Skeletal muscle cell (primary cell): ENCODE results near the gene NFATC2.
"Not testable (repeated sequence)": the region's sequence is repeated elsewhere in the genome, so short reads cannot be mapped to it uniquely, and the experiment has no call there.

Source experiments
- DNase-seq: peaks from one replicate; pipeline ENCODE4 v3.0.0-alpha.2; 2010; ENCODE audit warnings: low read depth
- H3K4me3 ChIP-seq: 2 replicates; pipeline ENCODE4 v1.5.1; 2011; ENCODE audit warnings: low read depth, mild to moderate bottlenecking, control low read depth, low read length, moderate library complexity

Gene NFATC2

GRCh38 chr20:51486197-51487005 lies 56.1 kb downstream of the NFATC2 start:
- DNase-seq: no peak
- H3K4me3 ChIP-seq: no peak overlapping the region

- no peak for DNase-seq
- no peak overlapping the region for H3K4me3 ChIP-seq
These were observed 57.7 kb downstream of the NFATC2 start for GRCh38 chr20:51484831-51485230.

- no peak overlapping the region for H3K4me3 ChIP-seq
- no peak for DNase-seq
These were observed 58.2 kb downstream of the NFATC2 start for GRCh38 chr20:51484141-51484815.

GRCh38 chr20:51482836-51483473 lies 59.6 kb downstream of the NFATC2 start:
- H3K4me3 ChIP-seq: no peak overlapping the region
- no peak for DNase-seq

- DNase-seq: no peak
These were observed 61.1 kb downstream of the NFATC2 start for GRCh38 chr20:51481341-51481914.

GRCh38 chr20:51480507-51481270 lies 61.8 kb downstream of the NFATC2 start:
- no peak overlapping the region for H3K4me3 ChIP-seq
- DNase-seq: no peak

More at GRCh38 chr20:51481341-51481914, 61.1 kb downstream of the NFATC2 start:
- H3K4me3 ChIP-seq: no peak overlapping the region

GRCh38 chr20:51476106-51476505 lies 66.4 kb downstream of the NFATC2 start:
- not testable (repeated sequence) for H3K4me3 ChIP-seq, DNase-seq

GRCh38 chr20:51473771-51474170 lies 68.7 kb downstream of the NFATC2 start:
- H3K4me3 ChIP-seq: no peak overlapping the region
- no peak for DNase-seq

- no peak overlapping the region for H3K4me3 ChIP-seq
- no peak for DNase-seq
These were observed 69.3 kb downstream of the NFATC2 start for GRCh38 chr20:51473256-51473655.

GRCh38 chr20:51470907-51471411 lies 71.6 kb downstream of the NFATC2 start:
- DNase-seq: no peak
- no peak overlapping the region for H3K4me3 ChIP-seq

- no peak overlapping the region for H3K4me3 ChIP-seq
- DNase-seq: no peak
These were observed 72.1 kb downstream of the NFATC2 start for GRCh38 chr20:51470499-51470820.

- no peak for DNase-seq
- H3K4me3 ChIP-seq: no peak overlapping the region
These were observed 72.7 kb downstream of the NFATC2 start for GRCh38 chr20:51469578-51470498.

GRCh38 chr20:51469046-51469445 lies 73.5 kb downstream of the NFATC2 start:
- no peak for DNase-seq
- H3K4me3 ChIP-seq: no peak overlapping the region

GRCh38 chr20:51468636-51469035 lies 73.9 kb downstream of the NFATC2 start:
- H3K4me3 ChIP-seq: no peak overlapping the region
- DNase-seq: no peak

- no peak for DNase-seq
- H3K4me3 ChIP-seq: no peak overlapping the region
These were observed 74.4 kb downstream of the NFATC2 start for GRCh38 chr20:51467956-51468626.

GRCh38 chr20:51463998-51464397 lies 78.5 kb downstream of the NFATC2 start:
- no peak overlapping the region for H3K4me3 ChIP-seq
- DNase-seq: no peak

GRCh38 chr20:51463560-51463959 lies 79.0 kb downstream of the NFATC2 start:
- H3K4me3 ChIP-seq: no peak overlapping the region
- DNase-seq: no peak
